Ascending aorta (tissue), 2 donors: Measurements from ENCODE around the gene MTR. TPM values are rescaled to one million over a fixed set of nuclear protein-coding genes. Genes with fewer than 3 reads are reported as not detected.

Experiments
- DNase-seq, 2 donors: peaks; one replicate each; pipeline ENCODE4 v3.0.0-alpha.2; 2019; ENCODE audit warnings: low spot score in 2 of 2
- H3K27ac ChIP-seq, 2 donors: fragments of 200-600 bp; sonication (generic); one replicate each; pipeline ENCODE4 v1.5.1; 2016 to 2017; ENCODE audit warnings: mild to moderate bottlenecking in 1 of 2
- H3K27me3 ChIP-seq: fragments of 200-600 bp; sonication (generic); one replicate; pipeline ENCODE4 v1.5.1; 2017
- H3K36me3 ChIP-seq, 2 donors: fragments of 200-600 bp; sonication (generic); one replicate each; pipeline ENCODE4 v1.5.1; 2016
- H3K4me1 ChIP-seq, 2 donors: fragments of 200-600 bp; sonication (generic); one replicate each; pipeline ENCODE4 v1.5.1; 2016 to 2017; ENCODE audit warnings: mild to moderate bottlenecking in 1 of 2
- H3K4me3 ChIP-seq, 2 donors: fragments of 200-600 bp; sonication (generic); one replicate each; pipeline ENCODE4 v1.5.1; 2016 to 2017; ENCODE audit warnings: mild to moderate bottlenecking in 1 of 2
- H3K9me3 ChIP-seq, 2 donors: fragments of 200-600 bp; sonication (generic); one replicate each; pipeline ENCODE4 v1.5.1; 2016
- intact Hi-C: fragments of 100-400 bp; cut with DNase I; formaldehyde crosslinking; loops from one replicate; pipeline ENCODE4 v1.15.1; 2023
- total RNA-seq: library from RNA; depleted of rRNA; stranded (reverse); fragments of >200 nt; gene quantifications from one replicate; pipeline ENCODE4 v1.1.0, GENCODE V29; 2016
- TF ChIP-seq, protein P1 (sequence below), 3 experiments: fragments of 200-600 bp in 2 of 3; fragments of 450-650 bp in 1 of 3; sonication (generic) in 2 of 3; IDR thresholded peaks; one replicate each; pipeline ENCODE4 v1.5.1; 2016 to 2019; ENCODE audit warnings: antibody characterized with exemption in 3 of 3, mild to moderate bottlenecking in 1 of 3, moderate library complexity in 1 of 3

Gene MTR
- total RNA-seq, 1 donor from 2014 or later: 36.1 TPM

DNA sequence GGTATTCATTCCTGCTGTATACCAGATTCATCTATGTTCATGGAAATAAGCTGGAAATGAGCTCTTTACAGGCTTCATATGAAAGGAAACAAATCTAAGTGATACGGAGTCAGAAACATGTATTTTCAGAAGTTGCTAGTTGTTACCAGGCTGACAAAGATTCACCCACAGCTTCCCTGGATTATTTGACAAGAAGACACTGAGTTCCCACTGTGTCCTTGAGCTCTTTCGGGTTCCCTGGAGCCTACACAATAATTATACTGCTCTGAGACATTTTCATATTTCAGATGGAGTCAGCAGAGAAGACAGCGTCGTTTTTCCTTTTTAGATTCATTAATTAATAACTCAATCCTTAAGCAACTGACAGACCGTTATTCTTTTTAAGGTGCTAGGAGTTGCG lies 29.3 kb upstream of the MTR start:
- TF ChIP-seq, protein P1, sequence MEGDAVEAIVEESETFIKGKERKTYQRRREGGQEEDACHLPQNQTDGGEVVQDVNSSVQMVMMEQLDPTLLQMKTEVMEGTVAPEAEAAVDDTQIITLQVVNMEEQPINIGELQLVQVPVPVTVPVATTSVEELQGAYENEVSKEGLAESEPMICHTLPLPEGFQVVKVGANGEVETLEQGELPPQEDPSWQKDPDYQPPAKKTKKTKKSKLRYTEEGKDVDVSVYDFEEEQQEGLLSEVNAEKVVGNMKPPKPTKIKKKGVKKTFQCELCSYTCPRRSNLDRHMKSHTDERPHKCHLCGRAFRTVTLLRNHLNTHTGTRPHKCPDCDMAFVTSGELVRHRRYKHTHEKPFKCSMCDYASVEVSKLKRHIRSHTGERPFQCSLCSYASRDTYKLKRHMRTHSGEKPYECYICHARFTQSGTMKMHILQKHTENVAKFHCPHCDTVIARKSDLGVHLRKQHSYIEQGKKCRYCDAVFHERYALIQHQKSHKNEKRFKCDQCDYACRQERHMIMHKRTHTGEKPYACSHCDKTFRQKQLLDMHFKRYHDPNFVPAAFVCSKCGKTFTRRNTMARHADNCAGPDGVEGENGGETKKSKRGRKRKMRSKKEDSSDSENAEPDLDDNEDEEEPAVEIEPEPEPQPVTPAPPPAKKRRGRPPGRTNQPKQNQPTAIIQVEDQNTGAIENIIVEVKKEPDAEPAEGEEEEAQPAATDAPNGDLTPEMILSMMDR (IDR thresholded peaks at IDR 0.05): no peak
- intact Hi-C loops: loop anchor here (10.0 kb wide), 1 partner anchor 619 kb away; no protein-coding TSS in a partner anchor
- Histone ChIP-seq H3K4me1 (no peaks in the 10 kb centered on the region), H3K27ac (no peak overlapping the region), H3K36me3 (peaks cover 9 to 24% of the 10 kb centered on the region in 2 donors), H3K4me3 (no peak overlapping the region), H3K27me3 (no peaks in the 10 kb centered on the region), H3K9me3 (no peaks in the 10 kb centered on the region)
- DNase-seq: no peak

DNA sequence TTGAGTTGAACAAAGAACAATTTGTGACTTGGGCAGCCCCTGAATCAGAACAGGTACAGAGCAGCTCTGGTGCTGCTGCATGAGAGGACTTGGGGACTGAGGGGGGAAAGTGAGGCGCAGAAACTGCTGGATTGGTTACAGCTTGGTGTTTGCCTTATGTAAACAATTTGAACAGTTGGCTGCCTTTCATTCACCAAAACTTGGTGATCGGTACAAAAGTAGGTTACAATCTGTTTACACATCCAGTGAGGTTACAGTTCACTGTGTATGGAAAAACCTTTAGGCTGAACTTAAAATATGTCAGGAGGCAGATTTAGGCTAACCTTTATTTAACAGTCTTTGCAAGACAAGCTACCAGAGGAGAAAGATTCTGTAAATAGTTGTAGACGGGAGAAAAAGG lies 28.6 kb upstream of the MTR start:
- H3K4me3 ChIP-seq: no peak overlapping the region
- TF ChIP-seq, protein P1 (IDR thresholded peaks at IDR 0.05): no peak
- H3K4me1 ChIP-seq: no peaks in the 10 kb centered on the region
- no peak for DNase-seq
- intact Hi-C loops: loop anchor here (10.0 kb wide), 1 partner anchor 618 kb away; no protein-coding TSS in a partner anchor
- H3K9me3 ChIP-seq: no peaks in the 10 kb centered on the region
- H3K27me3 ChIP-seq: no peaks in the 10 kb centered on the region
- H3K36me3 ChIP-seq: peaks cover 4 to 24% of the 10 kb centered on the region in 2 donors
- H3K27ac ChIP-seq: no peak overlapping the region

DNA sequence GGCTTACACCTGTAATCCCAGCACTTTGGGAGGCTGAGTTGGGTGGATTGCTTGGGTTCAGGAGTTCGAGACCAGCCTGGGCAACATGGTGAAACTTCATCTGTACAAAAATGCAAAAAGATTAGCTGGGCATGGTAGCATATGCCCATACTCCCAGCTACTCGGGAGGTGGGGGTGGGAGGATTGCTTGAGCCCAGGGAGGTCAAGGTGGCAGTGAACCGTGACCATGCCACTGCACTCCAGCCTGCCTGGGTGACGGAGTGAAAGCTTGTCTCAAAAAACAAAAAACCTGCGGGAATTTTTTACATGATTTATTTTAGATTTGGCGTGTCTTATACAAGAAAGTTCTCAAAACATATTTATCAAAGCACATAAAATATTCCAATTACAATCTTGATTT lies 27.8 kb upstream of the MTR start:
- no peaks in the 10 kb centered on the region for H3K4me1 ChIP-seq
- TF ChIP-seq, protein P1 (IDR thresholded peaks at IDR 0.05): no peak

DNA sequence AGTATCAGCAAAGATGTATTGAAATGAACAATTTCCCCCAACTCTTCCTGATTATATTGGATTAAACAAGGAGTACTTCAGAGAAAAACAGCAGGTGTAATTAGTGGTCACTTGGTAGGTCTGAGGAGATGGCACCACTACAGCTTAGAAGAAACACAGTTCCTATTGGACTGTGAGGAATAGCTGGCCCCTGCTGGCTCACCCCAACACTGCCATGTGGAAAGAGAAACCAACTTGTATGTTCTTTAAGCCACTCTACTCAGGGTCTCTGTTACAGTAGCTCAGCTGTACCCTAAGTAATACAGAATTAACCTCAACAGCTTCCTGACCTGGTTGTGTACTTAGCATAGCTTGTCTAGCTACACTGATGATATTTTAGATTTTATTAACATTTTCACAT lies 26.5 kb upstream of the MTR start:
- DNase-seq: no peak
- Histone ChIP-seq H3K27me3 (no peaks in the 10 kb centered on the region), H3K9me3 (no peaks in the 10 kb centered on the region), H3K4me1 (no peaks in the 10 kb centered on the region), H3K36me3 (peaks cover 4 to 9% of the 10 kb centered on the region in 2 donors), H3K27ac (no peak overlapping the region), H3K4me3 (no peak overlapping the region)
- intact Hi-C loops: loop anchor here (10.0 kb wide), 1 partner anchor 616 kb away; no protein-coding TSS in a partner anchor
- TF ChIP-seq, protein P1 (IDR thresholded peaks at IDR 0.05): no peak

More for the DNA sequence above, 27.8 kb upstream of the MTR start:
- no peaks in the 10 kb centered on the region for H3K27me3 ChIP-seq
- no peak overlapping the region for H3K27ac ChIP-seq
- H3K9me3 ChIP-seq: no peaks in the 10 kb centered on the region
- no peak for DNase-seq
- intact Hi-C loops: loop anchor here (10.0 kb wide), 1 partner anchor 618 kb away; no protein-coding TSS in a partner anchor
- no peak overlapping the region for H3K4me3 ChIP-seq
- H3K36me3 ChIP-seq: peaks cover 4 to 22% of the 10 kb centered on the region in 2 donors

DNA sequence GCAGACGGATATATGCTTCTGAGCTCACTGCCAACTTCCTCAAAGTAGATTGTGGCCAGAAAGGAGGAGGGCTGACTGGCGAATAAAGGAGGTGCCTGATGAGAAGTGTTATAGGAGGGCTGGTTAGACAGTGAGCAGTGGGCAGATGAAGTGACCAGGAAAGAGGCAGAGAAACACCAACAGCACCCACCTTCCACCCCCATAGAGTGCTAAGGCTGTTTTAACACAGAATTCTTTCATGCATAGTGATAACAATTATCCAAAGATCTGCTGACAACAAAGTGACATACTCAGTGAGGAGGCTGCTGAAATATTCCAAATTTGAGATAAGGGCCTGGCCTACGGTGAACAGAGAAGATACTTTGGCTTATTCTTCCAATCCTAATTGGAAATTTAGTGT lies 21.2 kb upstream of the MTR start:
- Histone ChIP-seq H3K4me1 (no peaks in the 10 kb centered on the region), H3K9me3 (peaks cover 0 to 4% of the 10 kb centered on the region in 2 donors), H3K4me3 (no peak overlapping the region), H3K36me3 (no peaks in the 10 kb centered on the region), H3K27me3 (no peaks in the 10 kb centered on the region), H3K27ac (no peak overlapping the region)
- intact Hi-C loops: loop anchor here (2.0 kb wide), 1 partner anchor 165 kb away; no protein-coding TSS in a partner anchor
- TF ChIP-seq, protein P1 (IDR thresholded peaks at IDR 0.05): no peak
- no peak for DNase-seq

DNA sequence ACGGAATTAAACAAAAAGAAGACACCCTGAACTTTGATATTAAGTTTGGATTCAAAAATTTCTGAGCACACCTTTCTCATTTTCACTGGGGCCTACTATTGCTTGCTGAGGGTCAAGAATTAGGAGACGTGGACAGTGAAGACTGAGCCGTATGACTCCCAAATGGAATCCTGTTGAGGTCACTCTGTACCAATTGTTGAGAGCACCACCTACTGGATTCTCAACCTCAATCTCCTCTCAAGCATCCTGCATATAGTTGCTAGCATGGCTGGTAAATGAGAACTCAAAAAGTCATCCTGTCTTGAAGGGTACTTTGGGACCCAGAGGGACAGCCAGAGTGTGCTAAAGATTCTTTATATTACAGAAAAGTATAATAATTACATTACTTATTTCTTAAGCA lies 20.2 kb upstream of the MTR start:
- Histone ChIP-seq H3K9me3 (peaks cover 4 to 13% of the 10 kb centered on the region in 2 donors), H3K4me3 (no peak overlapping the region), H3K4me1 (no peaks in the 10 kb centered on the region), H3K36me3 (no peaks in the 10 kb centered on the region), H3K27ac (no peak overlapping the region), H3K27me3 (no peaks in the 10 kb centered on the region)
- DNase-seq: no peak
- TF ChIP-seq, protein P1 (IDR thresholded peaks at IDR 0.05): peak; percentile 23 to 47 (median 28)
- intact Hi-C loops: loop anchor here (2.0 kb wide), 1 partner anchor 166 kb away; no protein-coding TSS in a partner anchor
